ENCODE measurements around the gene POLR3E. TPM values are rescaled to one million over a fixed set of nuclear protein-coding genes. Genes with fewer than 3 reads are reported as not detected.

The POLR3E gene
- total RNA-seq, 2 experiments from 2014 or later: 70.9 to 87.4 TPM

GRCh38 chr16:22375963-22376640 lies 78.9 kb downstream of the POLR3E start:
- Mint-ChIP-seq H3K4me1 (peaks cover 32% of the 10 kb centered on the region), H3K27ac (no peak overlapping the region), H3K36me3 (ENCODE audit: low read depth) (peaks cover 15% of the 10 kb centered on the region), H3K27me3 (no peaks in the 10 kb centered on the region), H3K4me3 (no peak overlapping the region), H3K9me3 (ENCODE audit: low read depth) (no peaks in the 10 kb centered on the region)
- ChIA-PET CTCF (interaction anchor here (0.6 to 1.0 kb wide), 3 partner anchors 10 to 62 kb away, joined by 3 read pairs; no protein-coding TSS in a partner anchor), POLR2A (interaction anchor here (0.7 kb wide), 1 partner anchor 57 kb away, joined by 7 read pairs; no protein-coding TSS in a partner anchor)
- no peak for ATAC-seq
- no peak for DNase-seq
- intact Hi-C loops (cut with DNase I, micrococcal nuclease): loop anchor here (2.0 to 10.0 kb wide), 4 partner anchors 23 to 1571 kb away; partner anchors contain the start of genes ERI2 (in 1 of the 2) and REXO5 (in 1 of the 2)

- Mint-ChIP-seq H3K4me3 (no peak overlapping the region), H3K27me3 (no peaks in the 10 kb centered on the region), H3K9me3 (ENCODE audit: low read depth) (no peaks in the 10 kb centered on the region), H3K4me1 (peaks cover 24% of the 10 kb centered on the region), H3K36me3 (ENCODE audit: low read depth) (no peaks in the 10 kb centered on the region), H3K27ac (no peak overlapping the region)
- ChIA-PET POLR2A (no interaction called here), CTCF (no interaction called here)
- ATAC-seq (no peak), DNase-seq (no peak)
- intact Hi-C loops (cut with DNase I, micrococcal nuclease): loop anchor here in 1 of 2 experiments (10.0 kb wide), 3 partner anchors 55 to 1575 kb away; partner anchors contain the start of genes ERI2 and REXO5
These were observed 82.4 kb downstream of the POLR3E start for GRCh38 chr16:22379656-22380055.

GRCh38 chr16:22380529-22380928 lies 83.3 kb downstream of the POLR3E start:
- Mint-ChIP-seq H3K27me3 (no peaks in the 10 kb centered on the region), H3K36me3 (ENCODE audit: low read depth) (no peaks in the 10 kb centered on the region), H3K4me3 (no peak overlapping the region), H3K4me1 (peaks cover 19% of the 10 kb centered on the region), H3K27ac (no peak overlapping the region), H3K9me3 (ENCODE audit: low read depth) (no peaks in the 10 kb centered on the region)
- DNase-seq (no peak), ATAC-seq (no peak)
- intact Hi-C loops (cut with DNase I, micrococcal nuclease): no loop called here
- POLR2A ChIA-PET: no interaction called here
- CTCF ChIA-PET: interaction anchor here (1.0 to 1.2 kb wide), 2 partner anchors 8 to 129 kb away, joined by 3 to 5 read pairs; no protein-coding TSS in a partner anchor

GRCh38 chr16:22381392-22381791 lies 84.2 kb downstream of the POLR3E start:
- no peak for ATAC-seq
- CTCF ChIA-PET: interaction anchor here (1.0 to 1.3 kb wide), 3 partner anchors 9 to 130 kb away, joined by 3 to 5 read pairs (median 4); no protein-coding TSS in a partner anchor
- peak overlapping the region; percentile 45 for H3K27ac Mint-ChIP-seq

GRCh38 chr16:22383827-22384226 lies 86.6 kb downstream of the POLR3E start:
- POLR2A ChIA-PET: no interaction called here
- intact Hi-C loops (cut with DNase I, micrococcal nuclease): no loop called here

More at GRCh38 chr16:22381392-22381791, 84.2 kb downstream of the POLR3E start:
- Mint-ChIP-seq H3K36me3 (ENCODE audit: low read depth) (no peaks in the 10 kb centered on the region), H3K9me3 (ENCODE audit: low read depth) (no peaks in the 10 kb centered on the region), H3K4me1 (peaks cover 19% of the 10 kb centered on the region), H3K27me3 (no peaks in the 10 kb centered on the region), H3K4me3 (no peak overlapping the region)
- intact Hi-C loops (cut with DNase I, micrococcal nuclease): no loop called here
- DNase-seq: no peak
- POLR2A ChIA-PET: no interaction called here

More at GRCh38 chr16:22383827-22384226, 86.6 kb downstream of the POLR3E start:
- DNase-seq (no peak), ATAC-seq (no peak)
- Mint-ChIP-seq H3K27me3 (no peaks in the 10 kb centered on the region), H3K9me3 (ENCODE audit: low read depth) (no peaks in the 10 kb centered on the region), H3K27ac (no peak overlapping the region), H3K36me3 (ENCODE audit: low read depth) (no peaks in the 10 kb centered on the region), H3K4me1 (peaks cover 19% of the 10 kb centered on the region), H3K4me3 (no peak overlapping the region)
- CTCF ChIA-PET: no interaction called here

Other genes with a start within 250 kb of the POLR3E start
- under 1 TPM in 1 of 2 experiments, not detected in 1; 0.18 TPM for gene VWA3A, start 204.9 kb upstream of the POLR3E start, total RNA-seq
- gene SDR42E2, start 134.9 kb upstream of the POLR3E start, total RNA-seq: under 1 TPM in 1 of 2 experiments, not detected in 1; 0.07 TPM
- 10 to 100 TPM; 23.9 to 28.3 TPM for gene EEF2K, start 91.1 kb upstream of the POLR3E start, total RNA-seq
- gene CDR2, start 77.2 kb downstream of the POLR3E start, total RNA-seq: 10 to 100 TPM; 29.5 to 33.7 TPM
- 100 to 1,000 TPM; 162 to 187 TPM for gene NPIPB5, start 213.5 kb downstream of the POLR3E start, total RNA-seq